ENCODE data around the gene MSI2.
"Not testable (repeated sequence)": the region's sequence is repeated elsewhere in the genome, so short reads cannot be mapped to it uniquely, and the experiment has no call there.

Gene MSI2

DNA sequence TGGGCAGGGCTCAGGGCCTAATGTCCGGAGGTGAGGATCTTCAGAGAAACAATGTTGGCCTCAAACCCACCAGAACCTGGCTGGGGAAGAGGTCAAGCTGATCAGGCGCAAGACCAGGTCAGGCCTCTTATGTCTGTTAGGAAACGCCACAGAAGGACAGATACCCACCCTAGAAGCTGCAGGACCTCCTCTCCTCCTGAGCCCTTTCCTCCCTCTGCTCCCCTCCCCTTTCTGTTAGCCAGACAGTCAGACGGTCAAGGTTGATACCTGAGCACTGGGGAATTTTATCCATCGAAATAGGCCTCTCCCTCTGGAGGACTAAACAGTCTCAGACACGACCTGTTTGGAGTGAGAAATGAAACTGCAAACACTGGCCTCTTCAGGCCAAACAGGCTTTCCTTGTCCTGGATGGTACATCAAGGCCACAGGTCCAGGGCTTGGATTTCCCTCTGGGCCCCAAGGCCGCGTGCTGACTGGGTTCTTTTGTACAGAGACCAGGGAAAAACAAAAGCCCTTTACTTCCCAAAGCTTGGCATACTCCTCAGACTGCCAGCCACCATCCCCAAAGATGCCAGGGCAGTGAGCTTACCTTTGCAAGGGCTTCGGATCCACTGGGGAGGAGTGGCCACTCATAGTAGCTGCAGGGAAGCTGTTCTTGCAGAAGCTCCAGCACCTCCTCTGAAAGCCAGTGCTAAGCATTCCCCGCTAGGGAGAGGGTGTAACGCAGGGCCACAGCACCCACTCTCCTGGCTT is 353.0 kb downstream of the MSI2 start:
- DNase-seq: no peak

DNA sequence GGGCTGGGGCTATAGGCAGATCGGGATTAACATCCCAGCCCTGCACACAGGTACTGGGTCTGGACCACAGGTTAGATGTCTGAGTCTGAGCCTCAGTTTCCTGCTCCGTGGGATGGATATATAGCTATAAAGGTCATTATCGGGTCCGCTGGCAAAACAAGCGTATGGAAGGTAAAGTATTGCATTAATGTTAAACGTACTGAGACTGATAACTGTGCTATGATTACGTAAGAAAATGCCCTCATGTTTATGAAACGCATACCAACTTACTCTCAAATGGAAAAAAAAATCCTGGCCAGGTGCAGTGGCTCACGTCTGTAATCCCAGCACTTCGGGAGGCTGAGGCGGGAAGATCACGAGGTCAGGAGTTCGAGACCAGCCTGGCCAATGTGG is 353.6 kb downstream of the MSI2 start:
- no peak for DNase-seq

DNA sequence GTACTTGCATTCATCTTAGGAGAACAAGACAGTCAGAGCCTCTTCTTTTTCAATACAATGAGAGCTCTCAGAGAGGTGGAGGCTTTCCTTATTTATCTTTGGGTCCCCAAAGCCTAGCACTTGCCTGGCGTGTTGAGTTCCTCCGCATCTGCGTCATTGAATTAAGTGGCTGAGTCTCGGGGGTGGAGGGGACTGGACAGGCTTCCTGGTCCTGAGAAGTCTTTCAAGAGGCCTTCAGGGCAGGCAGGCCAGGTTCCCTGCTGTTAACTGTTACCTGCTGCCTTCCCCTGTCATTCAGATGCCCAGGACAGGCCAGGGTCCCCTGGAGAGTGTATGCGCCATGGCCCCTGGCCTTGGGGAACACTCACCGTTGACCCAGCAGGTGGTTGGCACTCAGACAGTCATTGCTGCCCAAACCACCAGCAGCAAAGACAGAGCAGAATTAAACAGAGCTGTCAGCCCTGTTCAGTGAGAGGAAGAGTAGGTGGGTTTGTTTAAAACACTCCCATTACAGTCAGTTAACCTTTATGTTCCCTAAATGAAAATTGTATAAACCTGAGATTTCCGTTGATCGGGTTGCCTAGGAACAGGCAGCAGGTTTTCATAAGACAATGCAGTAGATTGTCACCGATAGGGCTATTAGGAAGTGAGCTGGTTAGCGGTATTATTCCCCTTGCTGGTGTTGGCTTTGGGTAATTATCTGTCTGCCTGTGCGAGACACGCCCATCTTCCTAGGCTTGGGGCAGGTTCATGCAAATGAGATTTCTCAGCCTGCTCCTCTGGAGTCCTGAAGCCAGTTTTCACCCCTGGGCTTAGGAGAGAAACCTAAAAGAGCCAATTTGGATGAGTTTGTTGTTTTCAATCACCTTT is 356.1 kb downstream of the MSI2 start:
- no peak for DNase-seq

DNA sequence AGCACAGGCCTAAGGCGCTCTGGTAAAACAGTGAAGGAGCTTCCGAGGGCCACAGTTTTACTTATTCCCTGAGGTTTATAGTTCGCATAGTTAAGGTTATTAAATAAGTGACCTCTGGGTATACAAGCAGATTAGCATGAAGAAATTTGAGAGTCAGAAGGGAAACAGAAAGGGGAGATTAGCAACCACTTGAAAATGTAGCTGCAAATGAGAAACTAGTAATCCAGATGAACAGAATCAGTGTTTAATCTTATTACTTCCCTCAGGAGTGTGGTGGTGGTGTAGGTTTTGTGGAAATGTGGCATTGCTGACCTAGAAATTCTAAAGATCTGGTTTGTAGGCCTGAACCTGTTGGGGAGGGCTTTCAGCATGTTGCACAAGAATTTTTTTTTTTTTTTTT is 358.4 kb downstream of the MSI2 start:
- no peak for DNase-seq

DNA sequence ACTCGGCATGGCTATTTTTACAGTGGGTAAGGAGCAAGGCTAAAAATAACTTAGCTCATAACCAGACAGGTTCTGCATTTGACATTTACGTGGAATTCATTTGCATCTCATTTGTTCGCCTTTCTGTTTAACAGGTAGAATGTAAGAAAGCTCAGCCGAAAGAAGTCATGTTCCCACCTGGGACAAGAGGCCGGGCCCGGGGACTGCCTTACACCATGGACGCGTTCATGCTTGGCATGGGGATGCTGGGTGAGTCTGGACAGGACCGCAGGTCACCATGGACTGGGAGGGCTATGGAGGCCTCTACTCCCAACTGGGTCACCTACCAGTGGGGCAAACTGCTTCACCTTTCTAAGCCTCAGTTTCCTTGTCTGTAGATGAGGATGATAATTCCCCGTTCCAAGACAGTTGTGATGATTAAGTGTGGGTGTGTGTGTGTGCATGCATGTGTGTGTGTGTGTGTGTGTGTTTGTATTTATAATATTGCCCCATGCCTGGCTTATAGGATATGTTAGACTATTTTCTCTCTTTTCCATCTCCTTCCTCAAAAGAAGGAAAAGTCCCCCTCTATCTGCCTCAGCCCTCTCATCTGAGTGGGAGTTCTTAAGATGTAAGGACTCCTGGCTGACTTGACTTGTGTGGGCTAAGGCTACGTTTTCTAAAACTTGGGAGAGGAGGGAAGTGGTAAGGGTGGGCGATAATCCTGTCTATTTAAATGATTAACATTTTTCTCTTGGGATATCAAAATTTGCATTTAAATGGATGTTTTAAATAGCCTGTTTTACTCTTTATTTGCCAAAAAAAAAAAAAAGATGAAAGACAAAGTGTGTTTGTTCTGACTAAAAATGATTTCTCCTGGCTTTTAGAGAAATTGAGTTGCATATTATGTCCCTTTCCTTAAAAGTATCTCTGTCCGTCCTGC is 359.8 kb downstream of the MSI2 start:
- no peak for DNase-seq

DNA sequence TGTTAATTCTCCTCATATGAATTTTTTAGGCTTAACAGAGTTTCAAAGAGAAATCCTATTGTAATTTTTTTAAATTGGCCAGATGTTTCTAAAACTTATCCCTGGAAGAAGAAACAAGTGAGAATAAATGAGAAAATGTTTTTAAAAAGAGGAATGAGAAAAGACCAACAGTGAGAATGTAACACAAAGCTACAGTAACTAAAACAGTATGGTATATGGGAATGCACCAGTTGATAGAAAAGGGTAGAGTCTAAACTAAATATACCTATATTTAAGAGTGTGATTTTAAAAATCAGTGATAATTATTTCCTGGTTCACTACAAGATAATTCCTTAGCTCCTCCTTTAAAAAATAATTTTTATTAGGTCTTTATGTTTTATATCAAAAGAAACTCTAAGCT is 360.9 kb downstream of the MSI2 start:
- DNase-seq: no peak

DNA sequence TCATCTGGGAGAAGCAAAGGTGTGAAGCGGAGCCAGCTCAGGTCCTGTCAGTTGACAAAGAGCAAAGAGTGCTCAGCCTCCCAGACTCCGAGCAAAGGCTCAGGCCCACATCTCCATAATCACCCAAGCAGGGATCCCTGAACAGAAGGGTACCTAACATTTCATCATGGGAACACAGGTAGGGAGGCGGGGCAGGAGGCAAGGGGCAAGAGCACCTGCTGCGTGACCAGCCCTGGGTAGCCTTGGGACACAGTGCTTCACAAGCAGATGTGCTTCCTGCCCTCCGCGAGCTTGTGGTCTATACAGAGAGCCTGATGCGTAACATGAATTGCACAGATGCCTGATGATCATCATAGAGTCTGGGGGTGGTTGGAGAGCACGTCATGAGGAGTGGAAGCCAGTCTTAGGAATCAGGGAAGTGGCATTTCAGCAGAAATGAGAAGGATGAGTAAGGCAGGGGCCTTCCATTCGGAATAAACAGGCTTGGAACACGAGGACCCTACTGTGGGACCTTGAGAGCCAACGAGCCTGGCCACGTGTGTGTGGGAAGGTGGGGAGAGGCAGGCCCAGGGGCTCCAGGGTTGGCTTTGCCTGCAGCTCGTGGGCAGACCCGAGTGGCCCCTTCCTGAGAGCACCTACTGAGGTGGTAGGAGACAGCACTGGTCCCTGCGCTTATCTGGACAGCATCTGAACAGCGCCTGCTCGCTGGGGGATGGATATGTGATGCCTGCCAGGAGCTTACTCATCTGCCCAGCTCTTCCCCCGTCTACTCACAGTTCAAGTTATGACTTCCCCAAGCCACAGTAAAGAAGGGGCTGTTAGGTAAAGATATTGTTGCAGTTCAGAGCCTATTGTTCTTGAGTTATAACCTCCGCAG is 363.0 kb downstream of the MSI2 start:
- no peak for DNase-seq

DNA sequence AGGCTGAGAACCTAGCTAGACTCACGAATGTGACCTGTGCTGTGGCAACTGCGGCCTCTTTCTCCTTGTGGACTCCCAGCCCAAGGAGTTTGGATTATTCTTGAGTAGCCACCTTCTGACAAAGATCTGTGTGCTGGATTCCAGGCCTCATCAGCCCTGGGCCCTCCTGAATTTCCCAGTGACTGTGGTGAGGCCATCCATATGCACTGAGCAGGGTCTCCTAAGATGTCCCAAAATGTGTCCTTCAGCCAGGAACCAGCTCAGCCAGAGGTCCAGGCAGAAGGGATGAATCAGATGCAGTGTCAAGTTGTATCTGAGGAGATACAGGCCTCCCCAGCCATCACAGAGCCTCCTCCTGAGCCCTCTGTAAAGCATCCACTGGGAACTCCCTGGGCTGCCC is 364.3 kb downstream of the MSI2 start:
- DNase-seq: no peak

DNA sequence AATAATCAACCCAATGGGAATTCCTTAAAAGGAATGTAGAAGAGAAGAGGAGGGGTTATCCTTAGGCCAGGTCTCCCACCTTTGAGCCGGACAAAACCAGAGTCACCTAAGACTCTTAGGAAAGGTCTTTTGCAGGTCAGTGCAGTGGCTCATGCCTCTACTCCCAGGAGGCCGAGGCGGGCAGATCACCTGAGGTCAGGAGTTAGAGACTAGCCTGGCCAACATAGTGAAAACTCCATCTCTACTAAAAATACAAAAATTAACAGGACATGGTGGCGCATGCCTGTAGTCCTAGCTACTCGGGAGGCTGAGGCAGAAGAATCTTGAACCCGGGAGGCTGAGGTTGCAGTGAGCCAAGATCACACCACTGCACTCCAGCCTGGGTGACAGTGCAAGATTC is 365.5 kb downstream of the MSI2 start:
- DNase-seq: not testable (repeated sequence)

DNA sequence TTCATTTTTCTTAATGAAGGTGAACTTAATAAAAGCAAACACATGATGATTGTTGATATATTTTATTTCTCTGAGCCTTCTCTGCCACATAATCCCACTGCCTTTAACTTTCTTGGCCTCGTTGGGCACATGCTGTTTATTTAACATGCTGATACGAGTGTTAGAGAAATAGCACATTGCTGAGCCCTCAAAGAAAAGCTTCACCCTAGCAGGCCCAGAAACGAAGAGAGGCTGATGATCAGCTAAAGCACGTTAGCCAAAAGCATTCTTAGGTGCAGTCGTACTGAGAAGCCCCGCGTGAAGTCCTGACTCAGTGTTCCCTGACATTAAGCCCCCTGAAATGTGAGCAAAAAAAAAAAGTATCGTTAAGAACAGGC is 366.0 kb downstream of the MSI2 start:
- no peak for DNase-seq

DNA sequence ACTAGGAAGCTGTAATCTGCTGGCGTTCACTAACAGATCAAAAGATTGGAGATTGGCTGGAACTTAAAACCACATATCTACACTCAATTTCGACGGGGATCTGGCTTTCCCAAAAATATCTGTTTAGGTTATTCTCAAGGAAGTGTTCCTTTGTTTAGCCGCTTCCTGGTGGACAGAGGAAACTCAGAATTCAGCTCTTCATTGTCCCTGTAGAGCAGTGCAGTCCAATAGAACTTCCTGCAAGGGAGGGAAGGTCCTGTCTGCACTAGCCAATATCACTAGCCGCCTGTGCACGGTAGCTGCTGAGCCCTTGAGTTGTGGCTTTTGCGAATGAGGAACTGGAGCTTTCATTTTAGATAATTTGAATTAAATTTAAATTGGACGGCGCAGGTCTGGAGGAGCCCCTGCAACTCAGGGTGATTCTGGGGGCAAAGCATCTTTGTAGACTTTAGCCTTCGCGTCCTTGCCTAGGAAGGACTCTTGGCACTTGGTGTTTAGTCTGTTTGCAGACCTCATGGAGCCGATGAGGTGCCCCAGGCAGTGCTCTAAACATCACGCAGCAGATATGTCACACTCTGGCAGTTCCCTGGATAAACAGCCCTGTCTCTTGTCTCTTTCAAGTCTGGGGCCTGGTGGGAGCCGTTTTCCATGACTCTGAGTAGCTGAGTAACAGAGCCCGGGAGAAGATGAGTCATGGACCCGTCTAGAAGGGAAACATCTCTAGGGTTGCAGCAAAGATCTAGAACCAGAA is 366.5 kb downstream of the MSI2 start:
- peak; percentile 48 for DNase-seq

DNA sequence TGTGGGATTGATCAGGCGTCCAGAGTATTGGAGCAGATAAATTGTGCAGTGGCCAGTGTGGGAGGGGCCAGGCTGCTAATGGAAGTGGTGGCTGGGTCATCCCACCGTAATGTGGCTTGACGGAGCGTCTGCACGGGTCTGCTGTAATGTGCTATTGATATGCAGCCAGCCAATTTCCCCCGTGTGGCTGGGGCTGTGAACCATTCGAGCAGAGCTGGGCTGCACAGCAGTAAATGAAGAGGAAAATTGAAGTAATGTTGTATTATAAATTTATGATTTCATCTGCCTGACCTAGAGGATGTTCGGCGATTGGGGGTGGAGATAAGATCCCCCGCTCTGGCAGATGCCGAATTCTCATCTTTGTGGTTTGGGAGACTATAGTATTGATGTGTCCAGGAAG is 367.3 kb downstream of the MSI2 start:
- no peak for DNase-seq

DNA sequence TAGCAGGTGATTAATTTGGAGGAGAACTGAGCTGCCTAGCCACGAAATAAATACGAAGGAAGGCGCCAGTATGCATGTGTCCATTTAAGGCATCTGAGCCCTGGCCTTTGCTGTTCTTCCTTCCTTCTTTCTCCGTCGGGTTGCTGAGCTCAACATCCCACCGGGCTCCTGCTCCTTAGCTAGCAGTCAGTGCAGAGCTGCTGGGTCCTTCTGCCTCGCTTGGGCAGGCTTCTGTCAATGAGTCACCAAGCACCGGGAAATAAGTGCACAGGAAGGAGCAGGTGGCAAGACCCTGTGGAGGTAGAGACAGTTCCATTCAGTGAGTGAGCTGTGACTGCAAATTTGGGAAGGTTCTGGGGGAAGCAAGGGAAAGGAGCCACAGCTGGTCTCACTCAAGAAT is 368.1 kb downstream of the MSI2 start:
- DNase-seq: no peak

DNA sequence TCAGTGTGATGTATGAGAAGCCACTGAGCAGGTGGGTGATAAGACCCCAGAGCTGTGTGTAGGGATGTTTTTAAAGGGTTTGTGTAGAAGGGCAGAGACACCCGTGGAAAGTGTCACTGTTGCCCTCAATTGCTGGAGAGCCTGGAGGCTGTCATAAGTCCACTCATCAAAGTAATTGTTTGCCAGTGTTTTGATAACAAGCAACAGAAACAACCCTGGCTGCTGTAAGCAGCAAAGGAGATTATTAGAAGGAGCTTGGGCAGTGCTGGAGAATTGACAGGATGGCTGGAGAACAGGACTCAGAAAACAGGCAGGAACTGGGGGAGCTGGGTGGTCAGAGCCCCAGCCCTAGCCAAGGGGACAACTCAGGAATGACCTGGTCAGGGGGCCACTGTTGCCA is 369.2 kb downstream of the MSI2 start:
- DNase-seq: no peak

DNA sequence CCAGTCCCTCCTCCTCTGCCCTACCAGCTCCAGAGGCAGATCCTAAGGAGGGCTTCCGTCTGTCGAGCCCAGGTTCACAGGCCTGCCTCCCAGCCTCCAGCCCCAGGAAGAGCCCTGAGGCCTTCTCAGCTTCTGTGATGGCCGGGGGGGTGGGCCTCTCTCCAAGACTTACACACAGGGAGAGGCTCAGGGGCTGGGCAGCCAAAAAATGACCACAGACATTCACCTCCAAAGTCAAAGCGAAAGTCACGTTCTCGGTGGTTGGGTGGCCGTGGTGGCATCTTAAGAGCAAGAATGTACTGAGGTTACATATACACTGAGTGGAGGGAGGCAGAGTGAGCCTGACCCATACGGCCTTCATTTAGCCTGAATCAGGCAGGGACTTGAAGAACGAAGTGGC is 369.6 kb downstream of the MSI2 start:
- no peak for DNase-seq

DNA sequence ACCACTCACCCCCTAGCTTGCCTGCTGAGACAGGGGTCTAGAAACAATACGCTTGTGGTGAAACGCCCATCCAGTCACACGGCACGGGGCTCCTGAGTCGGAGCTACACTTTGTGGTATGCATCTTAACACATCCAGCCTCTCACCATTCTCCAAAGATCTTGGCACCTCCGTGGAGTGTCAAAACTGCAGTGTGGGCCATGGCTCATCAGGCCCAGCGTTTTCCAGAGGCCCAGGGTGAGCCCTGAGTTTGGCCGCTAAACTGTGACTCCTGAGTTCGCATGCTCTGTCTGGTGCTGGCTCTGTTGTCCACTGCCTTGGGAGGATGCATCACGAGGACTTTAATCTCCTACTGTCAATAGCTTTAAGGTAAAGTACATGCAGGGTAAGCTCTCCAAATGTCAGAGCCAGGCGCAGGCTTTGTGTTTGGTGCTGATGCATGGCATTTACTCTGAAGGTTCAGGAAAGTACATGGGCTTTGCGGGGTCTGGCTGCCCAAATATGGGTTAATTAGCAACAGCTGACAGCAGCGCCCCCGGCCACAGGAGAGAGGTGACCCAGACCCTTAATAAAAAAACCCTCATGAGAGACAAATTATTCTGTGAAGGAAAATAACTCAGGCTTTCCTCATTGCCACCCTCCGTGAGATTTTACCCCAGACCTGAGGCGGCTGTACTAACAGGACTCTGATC is 370.3 kb downstream of the MSI2 start:
- DNase-seq: no peak

DNA sequence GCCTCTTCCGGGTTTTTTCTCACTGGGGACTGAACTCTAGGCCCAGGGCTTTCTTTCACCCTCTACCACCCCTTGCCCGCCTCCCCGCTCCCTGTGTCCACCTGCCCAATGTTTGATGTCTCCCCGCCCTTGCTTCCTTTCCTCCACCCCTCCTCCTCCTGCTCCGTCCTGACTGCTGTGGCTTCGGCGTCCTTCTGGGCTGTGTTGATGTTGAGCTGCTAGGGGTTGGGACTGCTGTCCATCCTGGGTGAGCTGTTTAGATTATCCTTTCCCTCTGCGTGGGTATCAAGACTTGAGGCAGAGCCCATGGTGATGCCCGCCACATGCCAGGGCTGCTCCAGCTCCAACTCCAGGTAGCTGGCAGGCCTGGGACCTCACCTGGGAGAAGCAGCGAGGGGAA is 371.3 kb downstream of the MSI2 start:
- DNase-seq: no peak

DNA sequence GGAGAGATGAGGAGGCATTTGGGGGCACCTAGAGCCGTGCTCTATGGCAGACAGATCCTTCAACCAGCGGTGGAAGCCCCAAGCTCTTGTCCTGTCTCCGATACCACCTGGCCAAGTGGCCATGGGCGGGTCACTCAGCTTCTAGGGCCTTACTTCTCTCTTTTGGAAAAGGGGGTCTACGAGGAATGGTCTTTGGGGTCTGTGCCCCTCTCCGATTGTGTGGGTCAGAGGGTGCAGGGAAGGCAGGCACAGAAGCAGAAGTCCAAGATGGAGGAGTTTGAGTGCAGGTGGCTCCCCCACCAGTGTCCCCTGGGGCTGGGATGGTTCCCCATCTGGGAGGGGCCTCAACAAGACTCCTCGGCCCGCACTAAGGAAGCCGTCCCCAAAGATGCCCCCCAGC is 372.1 kb downstream of the MSI2 start:
- no peak for DNase-seq

DNA sequence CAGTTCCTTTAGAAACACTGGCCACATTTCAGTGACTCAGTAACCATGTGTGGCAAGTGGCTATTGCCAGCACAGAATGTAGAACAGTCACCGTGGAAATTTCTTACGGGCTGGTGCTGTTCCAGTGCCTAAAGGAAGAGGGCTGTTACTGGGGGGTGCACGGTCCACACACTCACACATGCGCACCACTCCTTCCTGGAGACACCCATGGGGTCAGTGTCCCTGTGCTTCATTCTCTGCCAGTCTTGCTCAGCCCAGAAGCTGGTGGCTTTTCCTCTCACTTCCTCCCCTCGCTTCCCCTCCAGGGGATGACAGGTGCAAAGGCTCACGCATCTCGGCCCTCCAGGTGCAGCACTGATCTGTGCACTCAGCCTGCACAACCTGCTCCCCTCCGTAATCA is 373.1 kb downstream of the MSI2 start:
- no peak for DNase-seq

DNA sequence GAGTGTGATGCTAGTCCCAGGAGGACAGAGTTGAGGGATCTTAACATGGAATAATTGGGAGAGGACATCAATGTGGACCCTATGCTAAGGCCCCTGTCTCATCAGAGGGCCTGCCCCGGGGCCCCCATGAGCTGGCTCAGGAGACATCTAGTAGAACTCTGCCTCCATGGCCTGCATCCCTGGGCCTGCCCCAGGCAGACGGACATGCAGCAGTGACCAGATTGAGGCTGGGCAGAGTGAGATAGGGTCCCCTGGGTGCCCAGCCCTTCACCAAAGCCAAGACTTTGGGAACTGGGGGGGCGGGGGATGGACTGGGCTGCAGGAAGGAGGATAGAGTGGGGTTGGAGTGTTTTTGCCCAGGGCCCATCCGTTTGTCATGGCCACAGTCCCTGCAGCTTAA is 373.6 kb downstream of the MSI2 start:
- DNase-seq: no peak

DNA sequence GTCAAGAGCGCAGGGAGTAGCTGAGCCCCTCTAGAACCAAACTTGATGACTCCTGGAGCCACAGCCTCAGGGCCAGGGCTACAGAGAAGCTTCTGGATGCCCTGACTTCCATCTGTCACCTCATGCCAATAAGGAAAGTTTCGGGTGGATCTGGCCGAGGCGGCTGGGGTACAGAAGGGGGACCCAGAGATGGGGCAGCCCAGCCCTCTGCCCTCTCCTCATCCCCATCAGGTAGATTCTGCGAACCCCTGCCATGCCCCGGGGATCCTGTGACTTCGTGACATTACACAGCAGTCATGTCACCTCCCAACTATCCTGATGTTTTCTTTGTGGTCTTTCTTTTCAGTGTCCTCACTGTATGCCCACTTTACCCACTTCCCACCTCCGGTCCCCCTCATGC is 374.4 kb downstream of the MSI2 start:
- DNase-seq: no peak

Measured in stimulated activated CD4-positive, alpha-beta T cell treated with anti-CD3 and anti-CD28 coated beads, Interleukin-15, amount 100 ng/mL, for 24 hours (primary cell).